ENCODE data around the gene GPRC5D. TPM values are rescaled to one million over a fixed set of nuclear protein-coding genes. Genes with fewer than 3 reads are reported as not detected.
A peak's percentile ranks its signal among the peaks of the same experiment; 100 is the strongest.

Gene GPRC5D
- total and polyA plus RNA-seq, 2 donors (not counting 1 experiment from before 2014, with no cell fraction given), result 0.35 TPM; not detected in 1

- H4K20me1 ChIP-seq (ENCODE audit: control insufficient read depth, extremely low read depth, insufficient read depth, low read length), result no peaks in the 10 kb centered on the region
- H3K4me3 ChIP-seq (replicated peaks in 1 of 4; ENCODE audit: control extremely low read depth in 1 of 4, insufficient read depth in 1 of 4, low read depth in 3 of 4, low read length in 4 of 4), result no peak overlapping the region
- peaks cover 10% of the 10 kb centered on the region for H3K36me3 ChIP-seq (ENCODE audit: control insufficient read depth, insufficient read depth, low read length)
- H3K27me3 ChIP-seq (ENCODE audit: control insufficient read depth, insufficient read depth, low read length), result no peaks in the 10 kb centered on the region
- TF ChIP-seq, protein P1, sequence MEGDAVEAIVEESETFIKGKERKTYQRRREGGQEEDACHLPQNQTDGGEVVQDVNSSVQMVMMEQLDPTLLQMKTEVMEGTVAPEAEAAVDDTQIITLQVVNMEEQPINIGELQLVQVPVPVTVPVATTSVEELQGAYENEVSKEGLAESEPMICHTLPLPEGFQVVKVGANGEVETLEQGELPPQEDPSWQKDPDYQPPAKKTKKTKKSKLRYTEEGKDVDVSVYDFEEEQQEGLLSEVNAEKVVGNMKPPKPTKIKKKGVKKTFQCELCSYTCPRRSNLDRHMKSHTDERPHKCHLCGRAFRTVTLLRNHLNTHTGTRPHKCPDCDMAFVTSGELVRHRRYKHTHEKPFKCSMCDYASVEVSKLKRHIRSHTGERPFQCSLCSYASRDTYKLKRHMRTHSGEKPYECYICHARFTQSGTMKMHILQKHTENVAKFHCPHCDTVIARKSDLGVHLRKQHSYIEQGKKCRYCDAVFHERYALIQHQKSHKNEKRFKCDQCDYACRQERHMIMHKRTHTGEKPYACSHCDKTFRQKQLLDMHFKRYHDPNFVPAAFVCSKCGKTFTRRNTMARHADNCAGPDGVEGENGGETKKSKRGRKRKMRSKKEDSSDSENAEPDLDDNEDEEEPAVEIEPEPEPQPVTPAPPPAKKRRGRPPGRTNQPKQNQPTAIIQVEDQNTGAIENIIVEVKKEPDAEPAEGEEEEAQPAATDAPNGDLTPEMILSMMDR (conservative IDR thresholded peaks at IDR 0.05 in 1 of 2, IDR thresholded peaks at IDR 0.05 in 1 of 2; ENCODE audit: low read depth in 1 of 2, low read length in 2 of 2), result peak; percentile 44 to 64
- TF ChIP-seq EZH2 (IDR thresholded peaks at IDR 0.05; ENCODE audit: low read length, missing control alignments), result no peak
- no peak overlapping the region for H3K9ac ChIP-seq (ENCODE audit: insufficient read depth, low read length)
- H2AFZ ChIP-seq (ENCODE audit: low read length), result no peak overlapping the region
- H3K4me1 ChIP-seq (ENCODE audit: control insufficient read depth, extremely low read depth, insufficient read depth, low read length), result peaks cover 36% of the 10 kb centered on the region
- peak overlapping the region; percentile 7 for H3K4me2 ChIP-seq (ENCODE audit: extremely low read depth, insufficient read depth, low read length)
- H3K9me3 ChIP-seq (ENCODE audit: control insufficient read depth, insufficient read depth, low read depth, low read length), result no peaks in the 10 kb centered on the region
- peaks cover 5% of the 10 kb centered on the region for H3K79me2 ChIP-seq (ENCODE audit: control insufficient read depth, insufficient read depth, low read length)
- DNase-seq (ENCODE audit: low read depth in 2 of 2), result peak; percentile 51 to 54
- peak overlapping the region; percentile 79 for H3K27ac ChIP-seq (ENCODE audit: insufficient read depth, low read length)
These were observed 23.5 kb upstream of the GPRC5D start for GRCh38 chr12:12975322-12976077.

GRCh38 chr12:12974211-12974610 lies 22.2 kb upstream of the GPRC5D start:
- peaks cover 5% of the 10 kb centered on the region for H3K79me2 ChIP-seq (ENCODE audit: control insufficient read depth, insufficient read depth, low read length)
- no peak for TF ChIP-seq EZH2 (IDR thresholded peaks at IDR 0.05; ENCODE audit: low read length, missing control alignments)
- TF ChIP-seq, protein P1 (conservative IDR thresholded peaks at IDR 0.05 in 1 of 2, IDR thresholded peaks at IDR 0.05 in 1 of 2; ENCODE audit: low read depth in 1 of 2, low read length in 2 of 2), result no peak
- no peak for DNase-seq (ENCODE audit: low read depth in 2 of 2)
- H3K36me3 ChIP-seq (ENCODE audit: control insufficient read depth, insufficient read depth, low read length), result peaks cover 10% of the 10 kb centered on the region
- no peaks in the 10 kb centered on the region for H4K20me1 ChIP-seq (ENCODE audit: control insufficient read depth, extremely low read depth, insufficient read depth, low read length)
- H3K27ac ChIP-seq (ENCODE audit: insufficient read depth, low read length), result no peak overlapping the region
- no peaks in the 10 kb centered on the region for H3K27me3 ChIP-seq (ENCODE audit: control insufficient read depth, insufficient read depth, low read length)
- H3K9ac ChIP-seq (ENCODE audit: insufficient read depth, low read length), result no peak overlapping the region
- no peaks in the 10 kb centered on the region for H3K9me3 ChIP-seq (ENCODE audit: control insufficient read depth, insufficient read depth, low read depth, low read length)
- H3K4me1 ChIP-seq (ENCODE audit: control insufficient read depth, extremely low read depth, insufficient read depth, low read length), result peaks cover 27% of the 10 kb centered on the region
- H3K4me2 ChIP-seq (ENCODE audit: extremely low read depth, insufficient read depth, low read length), result no peak overlapping the region
- H3K4me3 ChIP-seq (replicated peaks in 1 of 4; ENCODE audit: control extremely low read depth in 1 of 4, insufficient read depth in 1 of 4, low read depth in 3 of 4, low read length in 4 of 4), result no peak overlapping the region
- H2AFZ ChIP-seq (ENCODE audit: low read length), result no peak overlapping the region

GRCh38 chr12:12973019-12973418 lies 21.0 kb upstream of the GPRC5D start:
- Histone ChIP-seq H3K4me3 (replicated peaks in 1 of 4; ENCODE audit: control extremely low read depth in 1 of 4, insufficient read depth in 1 of 4, low read depth in 3 of 4, low read length in 4 of 4) (no peak overlapping the region), H3K4me2 (ENCODE audit: extremely low read depth, insufficient read depth, low read length) (no peak overlapping the region), H2AFZ (ENCODE audit: low read length) (no peak overlapping the region), H3K27ac (ENCODE audit: insufficient read depth, low read length) (no peak overlapping the region), H4K20me1 (ENCODE audit: control insufficient read depth, extremely low read depth, insufficient read depth, low read length) (no peaks in the 10 kb centered on the region), H3K9me3 (ENCODE audit: control insufficient read depth, insufficient read depth, low read depth, low read length) (no peaks in the 10 kb centered on the region), H3K4me1 (ENCODE audit: control insufficient read depth, extremely low read depth, insufficient read depth, low read length) (peaks cover 20% of the 10 kb centered on the region), H3K27me3 (ENCODE audit: control insufficient read depth, insufficient read depth, low read length) (no peaks in the 10 kb centered on the region), H3K9ac (ENCODE audit: insufficient read depth, low read length) (no peak overlapping the region), H3K36me3 (ENCODE audit: control insufficient read depth, insufficient read depth, low read length) (peaks cover 10% of the 10 kb centered on the region), H3K79me2 (ENCODE audit: control insufficient read depth, insufficient read depth, low read length) (peaks cover 2% of the 10 kb centered on the region)
- TF ChIP-seq, protein P1 (conservative IDR thresholded peaks at IDR 0.05 in 1 of 2, IDR thresholded peaks at IDR 0.05 in 1 of 2; ENCODE audit: low read depth in 1 of 2, low read length in 2 of 2), result no peak
- no peak for DNase-seq (ENCODE audit: low read depth in 2 of 2)

All from fibroblast of lung (primary cell).